ENCODE data around the gene GDAP2. TPM values are rescaled to one million over a fixed set of nuclear protein-coding genes. Genes with fewer than 3 reads are reported as not detected.

The GDAP2 gene
- total RNA-seq, 1 experiment from 2014 or later: 14.5 TPM

DNA sequence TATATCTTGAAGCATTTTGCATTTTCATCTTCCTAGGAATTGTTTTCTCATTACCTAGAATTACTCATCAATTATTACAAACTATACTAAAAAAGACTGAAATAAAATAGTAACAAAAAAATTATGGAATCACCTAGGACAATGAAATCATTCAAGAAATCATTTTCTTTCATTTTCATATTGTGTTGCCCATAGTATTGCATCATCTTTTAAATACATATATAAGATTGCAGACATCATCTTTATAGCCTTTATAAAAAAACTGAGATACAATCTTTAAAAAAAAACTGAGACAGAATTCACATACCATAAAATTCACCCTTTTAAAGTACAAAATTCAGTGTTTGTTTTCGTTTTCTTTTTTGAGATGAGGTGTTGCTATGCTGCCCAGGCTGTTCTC, 29.6 kb downstream of the GDAP2 start:
- intact Hi-C loops (cut with micrococcal nuclease; ENCODE audit: unreplicated experiment): loop anchor here (10.0 kb wide), 3 partner anchors 85 to 385 kb away; no protein-coding TSS in a partner anchor
- no peak overlapping the region for H3K27ac ChIP-seq (ENCODE audit: low read length)
- in situ Hi-C loops (cut with HindIII; ENCODE audit: low pct_unique_long_range_greater_than_20kb, low sequenced_read_pairs): no loop called here
- TF ChIP-seq POLR2AphosphoS5 (IDR thresholded peaks at IDR 0.05; ENCODE audit: low read depth, low read length) (no peak), SIN3A (IDR thresholded peaks at IDR 0.05; ENCODE audit: borderline replicate concordance, insufficient read depth, low read depth, low read length) (no peak), TCF7L2 (IDR thresholded peaks at IDR 0.05; ENCODE audit: low read depth, low read length) (no peak)
- TF ChIP-seq, protein P1, sequence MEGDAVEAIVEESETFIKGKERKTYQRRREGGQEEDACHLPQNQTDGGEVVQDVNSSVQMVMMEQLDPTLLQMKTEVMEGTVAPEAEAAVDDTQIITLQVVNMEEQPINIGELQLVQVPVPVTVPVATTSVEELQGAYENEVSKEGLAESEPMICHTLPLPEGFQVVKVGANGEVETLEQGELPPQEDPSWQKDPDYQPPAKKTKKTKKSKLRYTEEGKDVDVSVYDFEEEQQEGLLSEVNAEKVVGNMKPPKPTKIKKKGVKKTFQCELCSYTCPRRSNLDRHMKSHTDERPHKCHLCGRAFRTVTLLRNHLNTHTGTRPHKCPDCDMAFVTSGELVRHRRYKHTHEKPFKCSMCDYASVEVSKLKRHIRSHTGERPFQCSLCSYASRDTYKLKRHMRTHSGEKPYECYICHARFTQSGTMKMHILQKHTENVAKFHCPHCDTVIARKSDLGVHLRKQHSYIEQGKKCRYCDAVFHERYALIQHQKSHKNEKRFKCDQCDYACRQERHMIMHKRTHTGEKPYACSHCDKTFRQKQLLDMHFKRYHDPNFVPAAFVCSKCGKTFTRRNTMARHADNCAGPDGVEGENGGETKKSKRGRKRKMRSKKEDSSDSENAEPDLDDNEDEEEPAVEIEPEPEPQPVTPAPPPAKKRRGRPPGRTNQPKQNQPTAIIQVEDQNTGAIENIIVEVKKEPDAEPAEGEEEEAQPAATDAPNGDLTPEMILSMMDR (IDR thresholded peaks at IDR 0.05): no peak
- TF ChIP-seq, protein P2, sequence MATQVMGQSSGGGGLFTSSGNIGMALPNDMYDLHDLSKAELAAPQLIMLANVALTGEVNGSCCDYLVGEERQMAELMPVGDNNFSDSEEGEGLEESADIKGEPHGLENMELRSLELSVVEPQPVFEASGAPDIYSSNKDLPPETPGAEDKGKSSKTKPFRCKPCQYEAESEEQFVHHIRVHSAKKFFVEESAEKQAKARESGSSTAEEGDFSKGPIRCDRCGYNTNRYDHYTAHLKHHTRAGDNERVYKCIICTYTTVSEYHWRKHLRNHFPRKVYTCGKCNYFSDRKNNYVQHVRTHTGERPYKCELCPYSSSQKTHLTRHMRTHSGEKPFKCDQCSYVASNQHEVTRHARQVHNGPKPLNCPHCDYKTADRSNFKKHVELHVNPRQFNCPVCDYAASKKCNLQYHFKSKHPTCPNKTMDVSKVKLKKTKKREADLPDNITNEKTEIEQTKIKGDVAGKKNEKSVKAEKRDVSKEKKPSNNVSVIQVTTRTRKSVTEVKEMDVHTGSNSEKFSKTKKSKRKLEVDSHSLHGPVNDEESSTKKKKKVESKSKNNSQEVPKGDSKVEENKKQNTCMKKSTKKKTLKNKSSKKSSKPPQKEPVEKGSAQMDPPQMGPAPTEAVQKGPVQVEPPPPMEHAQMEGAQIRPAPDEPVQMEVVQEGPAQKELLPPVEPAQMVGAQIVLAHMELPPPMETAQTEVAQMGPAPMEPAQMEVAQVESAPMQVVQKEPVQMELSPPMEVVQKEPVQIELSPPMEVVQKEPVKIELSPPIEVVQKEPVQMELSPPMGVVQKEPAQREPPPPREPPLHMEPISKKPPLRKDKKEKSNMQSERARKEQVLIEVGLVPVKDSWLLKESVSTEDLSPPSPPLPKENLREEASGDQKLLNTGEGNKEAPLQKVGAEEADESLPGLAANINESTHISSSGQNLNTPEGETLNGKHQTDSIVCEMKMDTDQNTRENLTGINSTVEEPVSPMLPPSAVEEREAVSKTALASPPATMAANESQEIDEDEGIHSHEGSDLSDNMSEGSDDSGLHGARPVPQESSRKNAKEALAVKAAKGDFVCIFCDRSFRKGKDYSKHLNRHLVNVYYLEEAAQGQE (IDR thresholded peaks at IDR 0.05; ENCODE audit: insufficient read depth in 1 of 2, low read depth in 2 of 2, low read length in 1 of 2): no peak
- no peaks in the 10 kb centered on the region for H3K27me3 ChIP-seq (ENCODE audit: control insufficient read depth, insufficient read depth, low read length)
- BruUV-seq (replicated peaks): no TSS peak
- H3K36me3 ChIP-seq (ENCODE audit: control insufficient read depth, insufficient read depth, low read length): peaks cover 11% of the 10 kb centered on the region; the same call in 1 of the 2 replicates
- ChIA-PET CTCF (no interaction called here), POLR2A (no interaction called here)
- no peaks in the 10 kb centered on the region for H3K9me3 ChIP-seq (ENCODE audit: control insufficient read depth, insufficient read depth, low read depth, low read length)
- DNase-seq (ENCODE audit: low read depth, low spot score) (no peak), ATAC-seq (no peak)
- no peak overlapping the region for H3K4me3 ChIP-seq (ENCODE audit: low read depth in 2 of 2, low read length in 2 of 2)
- no peaks in the 10 kb centered on the region for H3K4me1 ChIP-seq (ENCODE audit: control insufficient read depth, insufficient read depth, low read length)

DNA sequence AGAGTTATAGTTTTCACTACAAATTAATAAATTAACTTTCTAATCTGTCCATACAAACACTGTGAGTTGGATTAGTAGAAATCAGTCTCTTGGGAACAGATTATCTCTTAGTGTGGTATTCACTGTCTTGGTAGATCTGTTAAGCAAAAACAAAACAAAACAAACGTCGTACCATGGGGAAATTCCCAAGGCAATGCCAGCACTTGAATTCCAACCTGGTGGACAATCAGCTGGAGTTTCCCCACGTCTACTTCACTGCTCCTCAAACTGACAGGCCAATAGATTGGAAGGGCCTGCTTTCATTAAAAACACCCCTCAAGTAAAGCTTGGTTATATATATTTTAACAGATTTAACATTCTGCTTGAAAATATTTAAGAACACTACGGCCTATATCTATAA, 31.9 kb downstream of the GDAP2 start:
- peaks cover 8% of the 10 kb centered on the region; the same call in 1 of the 2 replicates for H3K36me3 ChIP-seq (ENCODE audit: control insufficient read depth, insufficient read depth, low read length)
- intact Hi-C loops (cut with micrococcal nuclease; ENCODE audit: unreplicated experiment): loop anchor here (10.0 kb wide), 3 partner anchors 83 to 383 kb away; no protein-coding TSS in a partner anchor

More for the DNA sequence above, 31.9 kb downstream of the GDAP2 start:
- ChIA-PET CTCF (no interaction called here), POLR2A (no interaction called here)
- Histone ChIP-seq H3K4me3 (ENCODE audit: low read depth in 2 of 2, low read length in 2 of 2) (no peak overlapping the region), H3K27ac (ENCODE audit: low read length) (no peak overlapping the region), H3K27me3 (ENCODE audit: control insufficient read depth, insufficient read depth, low read length) (no peaks in the 10 kb centered on the region), H3K4me1 (ENCODE audit: control insufficient read depth, insufficient read depth, low read length) (no peaks in the 10 kb centered on the region), H3K9me3 (ENCODE audit: control insufficient read depth, insufficient read depth, low read depth, low read length) (no peaks in the 10 kb centered on the region)
- in situ Hi-C loops (cut with HindIII; ENCODE audit: low pct_unique_long_range_greater_than_20kb, low sequenced_read_pairs): no loop called here
- TF ChIP-seq, protein P1 (IDR thresholded peaks at IDR 0.05): no peak
- TF ChIP-seq, protein P2 (IDR thresholded peaks at IDR 0.05; ENCODE audit: insufficient read depth in 1 of 2, low read depth in 2 of 2, low read length in 1 of 2): no peak
- no peak for TF ChIP-seq SIN3A (IDR thresholded peaks at IDR 0.05; ENCODE audit: borderline replicate concordance, insufficient read depth, low read depth, low read length)
- no peak for TF ChIP-seq TCF7L2 (IDR thresholded peaks at IDR 0.05; ENCODE audit: low read depth, low read length)
- no peak for TF ChIP-seq POLR2AphosphoS5 (IDR thresholded peaks at IDR 0.05; ENCODE audit: low read depth, low read length)
- ATAC-seq (no peak), DNase-seq (ENCODE audit: low read depth, low spot score) (no peak)
- BruUV-seq (replicated peaks): no TSS peak
